GM19043 (cell line): ENCODE results near the gene DDB1.
"Not testable (repeated sequence)": the region's sequence is repeated elsewhere in the genome, so short reads cannot be mapped to it uniquely, and the experiment has no call there.

Source experiments
- ATAC-seq: cut with Tn5 transposase; IDR thresholded peaks from one replicate; pipeline ENCODE4 v1.9.1; 2021; ENCODE audit warnings: low read depth; ENCODE audit not compliant: unreplicated experiment

The DDB1 gene

DNA sequence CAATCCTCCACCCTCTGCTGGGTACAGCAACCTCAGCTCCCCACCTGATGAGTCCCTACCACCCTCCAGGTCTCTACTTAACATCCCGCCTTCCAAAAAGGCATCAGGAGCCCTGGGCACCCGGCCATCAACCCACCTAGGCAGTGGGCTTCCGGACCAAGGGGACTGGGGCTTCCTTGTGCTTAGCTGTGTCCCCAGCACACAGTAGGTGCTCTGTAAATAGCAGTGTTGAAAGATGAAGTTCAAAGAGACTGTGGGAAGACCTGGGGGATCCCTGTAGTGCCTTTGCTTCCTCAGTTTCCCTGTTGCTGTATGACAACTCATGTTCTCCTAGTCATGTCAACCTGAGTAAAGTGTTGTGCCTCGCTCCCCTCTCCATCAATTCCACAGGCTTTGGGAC, 58.8 kb downstream of the DDB1 start:
- no peak for ATAC-seq

DNA sequence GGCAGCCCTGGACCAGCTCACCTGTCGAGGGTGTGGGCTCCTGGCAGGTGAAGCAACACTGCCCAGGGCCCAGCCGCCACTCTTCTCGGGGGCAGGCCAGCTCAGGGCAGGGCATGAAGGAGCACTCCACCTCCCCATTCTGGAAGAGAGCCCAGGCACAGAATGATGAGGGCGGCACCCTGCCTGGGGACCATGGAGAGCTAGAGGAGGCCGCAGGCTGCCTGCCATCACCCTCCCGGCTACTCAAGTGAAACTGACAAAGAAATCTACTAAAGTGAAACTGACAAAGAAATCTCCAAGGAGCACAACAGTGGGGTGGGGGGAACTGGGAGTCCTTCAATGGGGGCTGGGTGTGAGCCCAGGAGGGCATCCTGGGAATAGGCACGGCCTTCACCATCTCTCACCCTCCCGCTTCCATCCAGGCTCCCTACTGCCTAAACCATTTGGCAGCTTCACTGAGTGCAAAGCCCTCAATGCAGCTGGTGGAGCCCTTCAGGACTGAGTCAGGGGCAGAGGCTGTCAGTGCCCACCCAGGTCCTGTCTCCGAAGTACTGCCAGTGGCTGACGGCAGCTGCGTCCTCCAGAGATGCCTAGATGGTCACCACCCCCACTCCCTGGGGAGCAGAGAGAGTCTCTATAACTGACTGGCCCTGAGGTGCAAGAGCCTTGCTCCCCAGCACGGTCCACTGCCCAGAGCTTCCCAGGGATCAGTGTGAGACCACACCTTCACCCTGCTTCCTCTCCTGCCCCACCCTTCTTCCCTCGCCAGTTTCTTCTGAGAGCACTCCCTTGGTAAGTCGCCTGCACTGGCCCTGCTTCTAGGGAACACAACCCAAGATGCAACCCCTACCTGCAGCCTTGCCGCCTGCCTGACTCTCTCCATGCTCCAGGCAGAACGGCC, 59.5 kb downstream of the DDB1 start:
- no peak for ATAC-seq

DNA sequence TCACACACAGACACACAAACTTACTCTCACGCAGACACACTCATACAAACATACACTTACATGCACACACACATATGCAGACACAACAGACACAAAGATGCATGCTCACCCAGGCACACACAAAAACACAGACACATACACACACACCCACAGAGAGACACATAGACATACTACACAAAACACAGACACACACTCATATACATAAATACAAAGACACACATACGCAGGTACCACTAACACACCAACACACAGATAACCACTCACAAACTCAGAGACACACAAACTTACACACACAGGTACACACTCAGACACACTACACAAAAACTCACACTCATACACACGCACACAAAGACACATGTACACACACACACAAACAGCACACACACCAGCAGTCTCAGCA, 60.2 kb downstream of the DDB1 start:
- ATAC-seq, result no peak

DNA sequence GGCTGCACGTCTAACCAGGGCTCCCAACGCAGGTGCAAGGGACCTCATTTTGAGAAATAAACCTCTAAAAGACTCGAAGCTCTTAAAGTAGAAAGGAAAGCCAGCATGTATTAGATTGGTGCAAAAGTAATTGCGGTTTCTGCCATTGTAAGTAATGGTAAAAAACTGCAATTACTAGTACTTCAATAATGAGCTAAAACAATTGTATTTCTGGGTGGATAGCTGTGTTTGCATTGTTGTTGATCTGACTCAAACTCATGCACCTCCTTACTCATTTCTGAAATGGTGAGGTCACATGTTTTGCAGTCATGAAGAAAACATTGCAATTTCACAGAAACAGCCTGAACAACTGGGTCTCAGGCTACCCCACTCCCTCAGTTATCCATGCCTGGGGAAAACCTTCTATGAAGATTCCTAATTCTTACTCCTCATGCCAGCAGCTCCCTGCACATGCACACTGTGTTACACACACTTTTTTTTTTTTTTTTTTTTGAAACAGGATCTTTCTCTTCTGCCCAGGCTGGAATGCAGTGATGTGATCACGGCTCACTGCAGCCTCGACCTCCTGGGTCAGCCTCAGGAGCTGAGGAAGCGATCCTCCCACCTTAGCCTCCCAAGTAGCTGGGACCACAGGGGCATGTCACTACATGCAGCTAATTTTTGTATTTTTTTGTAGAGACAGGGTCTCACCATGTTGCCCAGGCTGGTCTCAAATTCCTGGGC, 62.4 kb downstream of the DDB1 start:
- ATAC-seq, result no peak

DNA sequence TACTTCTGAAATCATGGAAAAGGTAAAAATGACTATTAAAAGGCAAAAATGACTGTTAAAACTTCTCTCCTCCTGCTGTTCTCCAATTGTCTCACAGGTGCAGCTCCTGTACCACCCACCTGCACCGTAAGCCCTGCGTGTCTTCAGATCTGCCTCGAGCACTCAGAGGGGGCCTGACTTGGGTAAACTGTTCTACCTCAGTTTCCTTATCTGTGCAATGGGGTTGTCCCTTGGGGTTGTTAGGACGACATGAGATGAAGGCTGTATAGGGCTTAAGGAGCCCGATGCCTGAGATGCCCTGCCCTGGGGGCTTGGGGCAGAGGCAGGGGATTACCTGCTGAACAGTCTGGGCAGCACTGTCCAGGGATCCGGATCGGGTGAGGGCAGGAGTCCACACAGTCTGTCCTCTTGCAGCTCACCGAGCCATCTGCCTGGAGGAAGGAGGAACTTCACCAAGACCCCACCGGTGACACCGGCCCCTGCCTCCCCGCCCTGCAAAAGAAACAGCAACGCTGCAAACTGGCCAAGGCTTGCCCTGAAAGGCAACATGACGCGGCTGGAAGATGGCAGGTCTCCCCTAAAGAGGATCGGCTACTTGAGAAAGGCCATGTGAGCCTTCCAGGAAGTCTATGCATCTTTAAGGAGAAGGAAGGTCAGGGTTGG, 64.2 kb downstream of the DDB1 start:
- no peak for ATAC-seq

DNA sequence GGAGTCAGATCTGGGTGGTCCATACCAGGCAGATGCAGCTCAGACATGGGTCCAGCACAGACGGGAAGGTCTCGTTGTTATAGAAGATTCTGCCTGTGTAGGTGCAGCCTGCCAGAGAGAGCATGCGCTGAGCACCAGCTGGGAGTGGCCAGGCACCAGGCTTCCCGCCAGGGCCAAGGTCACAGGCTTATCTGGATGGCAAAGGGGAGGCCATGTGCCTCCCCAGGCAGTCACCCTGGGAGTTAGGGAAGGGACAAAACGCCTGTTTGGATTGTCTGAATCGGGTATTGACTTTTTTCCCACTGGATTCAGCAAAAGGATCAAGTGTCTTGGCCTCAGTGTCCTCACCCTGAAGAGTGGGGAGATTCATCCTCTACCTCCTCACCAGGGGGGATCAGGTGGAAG, 65.5 kb downstream of the DDB1 start:
- no peak for ATAC-seq

DNA sequence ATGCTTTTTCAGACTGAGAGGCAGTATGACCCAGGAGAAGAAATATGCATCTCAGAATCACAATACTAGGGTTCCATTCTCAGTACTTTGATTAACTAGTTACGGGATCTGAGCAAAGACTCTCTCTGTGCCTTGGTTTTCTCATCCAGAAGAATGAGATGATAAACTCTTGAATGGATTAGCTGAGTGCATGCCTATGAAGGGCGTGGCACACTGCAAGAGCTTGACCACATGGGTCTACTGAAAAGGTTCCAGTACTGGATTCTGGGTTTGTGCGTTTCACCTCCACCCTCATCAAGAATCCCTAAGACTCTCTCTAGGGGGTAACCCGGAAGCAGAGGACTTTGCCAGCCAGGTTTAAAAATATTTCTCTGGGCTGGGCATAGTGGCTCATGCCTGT, 66.3 kb downstream of the DDB1 start:
- ATAC-seq, result no peak

DNA sequence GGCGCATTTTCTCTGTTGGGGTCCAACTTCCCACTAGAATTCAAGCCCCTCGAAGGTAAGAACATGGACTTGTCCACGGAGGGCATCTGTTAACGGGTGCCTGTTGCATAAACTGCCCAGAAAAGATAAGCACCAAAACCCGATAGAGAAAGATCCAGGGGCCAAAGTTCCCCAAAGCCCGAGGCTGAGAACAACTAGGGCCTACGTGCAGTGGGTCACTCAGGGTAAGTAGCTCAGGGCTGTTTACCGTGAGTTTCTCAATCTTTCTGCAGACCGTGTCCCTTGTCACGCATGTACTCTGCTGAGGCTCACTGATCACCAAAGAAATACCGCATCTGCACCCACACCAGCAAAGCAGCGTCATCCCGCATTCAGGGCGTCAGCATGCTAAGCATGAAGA, 67.5 kb downstream of the DDB1 start:
- no peak for ATAC-seq

DNA sequence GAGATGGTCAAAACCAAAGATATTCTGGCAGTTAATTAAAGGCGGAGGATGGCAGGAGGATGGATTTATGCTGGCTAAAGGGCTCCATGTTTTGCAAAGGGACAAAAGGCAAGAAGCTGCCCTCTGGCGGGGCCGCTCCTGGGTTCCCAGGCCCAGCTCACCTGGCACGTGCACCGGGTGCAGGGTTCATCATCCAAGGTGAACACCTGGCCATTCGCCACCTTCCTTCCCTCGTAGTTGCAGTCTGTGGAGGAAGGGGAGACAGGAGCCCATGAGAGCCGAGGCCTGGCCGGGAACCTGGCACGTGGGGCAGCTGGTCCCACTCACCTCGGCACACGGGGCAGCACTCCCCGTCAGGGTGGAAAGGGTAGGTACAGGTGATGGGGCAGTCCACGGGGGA, 68.1 kb downstream of the DDB1 start:
- ATAC-seq, result no peak

DNA sequence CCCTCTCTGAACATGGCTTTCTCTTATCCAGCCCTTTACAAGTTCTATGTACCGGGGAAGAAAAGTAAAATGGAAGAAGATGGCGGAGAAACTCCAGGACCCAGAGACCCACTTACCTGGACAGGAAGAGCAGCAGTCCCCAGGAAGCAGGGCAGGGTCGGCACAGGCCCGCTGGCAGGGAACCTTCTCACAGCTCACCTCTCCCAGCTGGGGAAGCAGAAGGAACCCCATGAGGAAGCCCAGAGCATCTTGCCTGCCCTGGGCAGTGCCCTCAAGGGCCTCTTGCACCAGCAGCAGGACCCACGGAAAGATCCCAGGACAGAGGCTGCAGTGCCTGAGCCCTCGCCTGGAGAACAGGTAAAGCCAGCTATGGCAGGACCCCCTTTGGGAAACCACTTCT, 68.5 kb downstream of the DDB1 start:
- no peak for ATAC-seq

DNA sequence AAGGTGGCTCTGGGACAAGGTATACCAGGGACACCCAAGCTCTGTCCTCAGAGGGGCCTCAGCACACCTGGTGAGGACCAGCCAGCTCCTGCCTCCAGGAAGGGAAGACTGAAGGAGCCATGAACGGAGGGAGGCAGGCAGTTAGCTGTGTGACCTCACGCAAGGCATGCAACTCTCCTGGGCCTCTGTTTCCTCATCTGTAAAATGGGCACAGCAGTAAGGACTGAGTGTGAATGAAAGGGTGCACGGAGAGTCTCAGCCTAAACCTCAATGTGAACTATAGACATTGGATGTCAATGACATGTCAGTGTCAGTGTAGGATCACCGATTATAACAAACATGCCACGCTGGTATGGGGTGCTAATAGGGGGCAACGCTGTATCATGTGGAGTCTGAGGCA, 73.5 kb downstream of the DDB1 start:
- no peak for ATAC-seq

DNA sequence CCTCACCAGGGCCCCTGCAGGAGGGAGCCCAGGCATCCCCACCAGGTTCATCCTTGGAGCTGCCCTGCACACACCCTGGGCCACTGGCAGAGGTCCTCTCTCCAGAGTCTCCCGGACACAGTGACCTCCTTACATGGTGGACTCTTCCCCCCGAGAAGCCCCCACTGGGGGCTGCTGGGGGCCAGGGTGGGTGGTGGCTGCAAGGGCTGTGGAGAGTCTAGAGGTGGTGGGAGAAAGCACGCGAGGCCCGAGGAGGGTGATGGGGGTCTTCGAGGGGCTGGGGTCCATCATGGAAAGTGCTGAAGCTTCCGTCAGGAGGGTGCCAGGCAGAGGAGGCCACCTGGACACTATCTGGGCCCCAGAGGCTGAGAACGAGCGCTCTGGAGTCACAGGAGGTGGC, 74.4 kb downstream of the DDB1 start:
- no peak for ATAC-seq

DNA sequence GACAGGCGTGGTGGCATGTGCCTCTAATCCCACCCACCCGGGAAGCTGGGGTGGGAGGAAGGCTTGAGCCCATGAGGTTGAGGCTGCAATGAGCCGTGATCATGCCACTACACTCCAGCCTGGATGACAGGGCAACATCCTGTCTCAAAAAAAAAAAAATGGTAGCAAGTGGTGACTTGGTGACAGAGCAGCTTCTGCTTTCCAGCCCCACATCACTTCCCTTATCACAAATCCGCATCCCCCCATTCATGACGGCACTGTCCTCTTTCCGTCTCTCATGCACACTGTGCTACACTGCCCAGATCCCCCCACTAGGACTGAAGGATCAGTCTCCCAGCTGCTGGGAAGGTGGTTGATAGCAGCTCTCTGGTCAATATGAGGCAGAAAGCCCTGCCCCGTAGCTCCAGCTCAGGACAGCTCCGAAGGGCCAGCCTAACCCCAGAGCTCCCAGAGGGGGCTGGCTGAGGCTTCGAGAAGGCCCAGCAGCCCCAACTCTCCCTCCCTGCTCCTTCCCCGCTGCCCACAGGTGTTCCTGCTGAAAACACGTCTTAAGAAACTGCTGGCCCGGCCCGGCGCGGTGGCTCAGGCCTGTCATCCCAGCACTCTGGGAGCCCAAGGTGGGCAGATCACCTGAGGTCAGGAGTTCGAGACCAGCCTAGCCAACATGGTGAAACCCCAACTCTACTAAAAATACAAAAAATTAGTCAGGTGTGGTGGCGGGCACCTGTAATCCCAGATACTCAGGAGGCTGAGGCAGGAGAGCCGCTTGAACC, 76.0 kb downstream of the DDB1 start:
- ATAC-seq, result no peak

DNA sequence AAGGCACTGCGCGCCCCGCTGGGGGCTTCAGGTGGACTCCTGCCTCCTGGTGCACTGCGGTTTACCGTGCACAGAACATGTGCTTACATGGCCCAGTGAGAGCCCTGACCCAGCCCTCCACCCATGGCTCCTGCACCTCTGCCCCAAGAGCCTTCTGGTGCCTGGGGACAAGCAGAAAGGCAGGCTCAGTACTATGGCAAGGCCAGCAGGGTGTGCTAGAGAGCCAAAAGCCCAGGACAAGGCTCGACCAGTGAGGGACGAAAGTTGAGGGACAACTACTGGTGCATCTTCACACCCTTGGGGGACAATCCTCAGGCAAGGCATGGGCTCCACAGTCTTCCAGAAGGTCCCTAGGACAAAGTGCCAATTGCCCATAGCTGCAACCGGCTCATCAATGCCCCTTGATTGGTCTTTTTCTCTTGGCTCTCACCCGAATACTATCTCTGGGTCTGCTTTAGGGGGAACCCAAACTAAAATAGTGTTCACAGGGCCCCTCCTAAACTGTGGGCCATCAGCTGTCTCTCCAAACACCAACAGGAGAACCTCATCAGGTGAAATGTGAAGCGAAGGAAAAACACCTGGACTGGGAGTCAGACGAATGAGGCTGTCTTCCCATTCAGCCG, 78.4 kb downstream of the DDB1 start:
- ATAC-seq, result no peak

DNA sequence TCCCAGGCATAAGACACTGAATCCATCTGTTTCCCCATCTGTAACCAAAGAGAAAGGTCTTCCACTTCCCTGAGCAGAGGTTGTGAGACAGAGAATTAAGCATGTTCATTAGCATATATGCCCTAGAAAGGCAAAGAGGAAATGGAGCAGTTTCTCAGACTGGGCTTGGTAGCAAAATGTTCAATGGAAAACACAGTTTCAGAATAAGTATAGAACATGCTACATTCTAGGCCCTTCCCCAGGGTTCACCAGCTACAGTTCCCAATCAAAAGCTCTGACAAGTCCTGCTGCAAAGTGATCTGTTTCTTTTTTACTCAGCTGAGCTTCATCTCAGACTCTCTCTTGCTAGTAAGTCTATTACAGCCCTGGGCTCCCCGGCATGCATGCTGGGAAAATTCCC, 80.6 kb downstream of the DDB1 start:
- ATAC-seq, result not testable (repeated sequence)

DNA sequence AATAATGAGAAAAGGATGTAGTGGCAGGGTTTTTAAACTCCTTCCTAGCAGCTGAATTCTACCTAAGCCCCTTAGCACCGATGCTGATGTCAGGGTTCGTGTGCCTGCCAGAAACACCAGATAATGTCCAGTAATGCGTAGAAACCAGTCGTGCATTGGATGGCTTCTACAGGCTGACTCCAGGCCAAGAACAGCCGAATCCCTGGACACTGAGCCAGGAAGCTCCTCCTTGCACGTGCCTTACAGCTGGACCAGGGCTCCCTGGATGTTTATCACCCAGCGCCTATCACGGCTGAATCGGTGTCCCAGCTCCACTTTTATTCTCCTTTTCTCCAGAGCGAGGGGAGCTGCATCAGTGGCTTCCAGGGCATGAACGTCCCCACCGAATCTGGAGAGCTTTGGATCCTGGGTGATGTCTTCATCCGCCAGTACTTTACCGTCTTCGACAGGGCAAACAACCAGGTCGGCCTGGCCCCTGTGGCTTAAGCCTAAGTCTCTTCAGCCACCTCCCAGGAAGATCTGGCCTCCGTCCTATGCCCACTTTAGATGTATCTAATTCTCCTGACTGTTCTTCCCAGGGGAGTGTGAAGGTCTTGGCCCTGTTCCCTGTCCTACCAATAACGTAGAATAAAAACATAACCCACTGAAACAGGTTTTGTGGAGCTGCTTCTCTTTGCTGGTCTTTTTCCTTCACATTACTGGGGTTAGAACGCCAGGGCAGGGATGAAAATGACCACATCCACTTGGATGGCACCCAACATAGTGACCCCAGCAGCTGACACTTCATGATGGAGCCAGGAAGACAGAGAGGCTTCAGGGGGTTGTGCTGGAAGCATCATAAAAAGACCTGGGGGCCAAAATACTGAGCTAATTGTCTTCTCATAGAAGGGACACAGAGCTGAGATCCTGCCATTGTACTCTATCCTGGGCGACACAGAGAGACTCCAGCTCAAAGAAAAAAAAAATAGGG, 81.8 kb downstream of the DDB1 start:
- ATAC-seq, result not testable (repeated sequence)
